Myocyte (in vitro differentiated cells): Measurements from ENCODE around the gene WFIKKN1. TPM values are rescaled to one million over a fixed set of nuclear protein-coding genes. Genes with fewer than 3 reads are reported as not detected.
A peak's percentile ranks its signal among the peaks of the same experiment; 100 is the strongest.

Source experiments
- DNase-seq: peaks from one replicate; pipeline ENCODE4 v3.0.0-alpha.2; 2012; ENCODE audit warnings: low read depth
- total RNA-seq: library from RNA; depleted of rRNA; stranded (reverse); fragments of >200 nt; gene quantifications from 2 replicates; pipeline ENCODE4 v1.2.3, GENCODE V29; 2014

WFIKKN1 gene
- total RNA-seq, 1 donor from 2014 or later, result 0.70 TPM

- no peak for DNase-seq
Observed at GRCh38 chr16:622920-623280, 7.9 kb upstream of the WFIKKN1 start.

GRCh38 chr16:624526-625070 is 6.2 kb upstream of the WFIKKN1 start:
- DNase-seq, result peak; percentile 14

- DNase-seq, result no peak
Observed at GRCh38 chr16:625117-625976, 5.4 kb upstream of the WFIKKN1 start.

- DNase-seq, result no peak
Observed at GRCh38 chr16:625977-626765, 4.6 kb upstream of the WFIKKN1 start.

- peak; percentile 97 for DNase-seq
Observed at GRCh38 chr16:626787-627453, 3.9 kb upstream of the WFIKKN1 start.

- peak; percentile 72 for DNase-seq
Observed at GRCh38 chr16:627454-628239, 3.1 kb upstream of the WFIKKN1 start.

- no peak for DNase-seq
Observed at GRCh38 chr16:628321-629061, 2.3 kb upstream of the WFIKKN1 start.

- peak; percentile 80 for DNase-seq
Observed at GRCh38 chr16:629185-629832, 1.5 kb upstream of the WFIKKN1 start.

- no peak for DNase-seq
Observed at GRCh38 chr16:629833-630248, 944 bp upstream of the WFIKKN1 start.

- DNase-seq, result no peak
Observed at GRCh38 chr16:630249-630814, 453 bp upstream of the WFIKKN1 start.

GRCh38 chr16:631808-632358 is 1.1 kb downstream of the WFIKKN1 start:
- no peak for DNase-seq

GRCh38 chr16:632486-633335 is 1.9 kb downstream of the WFIKKN1 start:
- no peak for DNase-seq

GRCh38 chr16:633336-634050 is 2.7 kb downstream of the WFIKKN1 start:
- no peak for DNase-seq

GRCh38 chr16:634051-634670 is 3.4 kb downstream of the WFIKKN1 start:
- no peak for DNase-seq

GRCh38 chr16:634996-635395 is 4.2 kb downstream of the WFIKKN1 start:
- no peak for DNase-seq

GRCh38 chr16:635573-636205 is 4.9 kb downstream of the WFIKKN1 start:
- DNase-seq, result no peak
